HG02884 (cell line): ENCODE measurements around the gene IL21R.

Experiments
- ATAC-seq: cut with Tn5 transposase; IDR thresholded peaks from one replicate; pipeline ENCODE4 v1.9.1; 2021; ENCODE audit warnings: mild to moderate bottlenecking, moderate library complexity; ENCODE audit not compliant: unreplicated experiment

Gene IL21R

DNA sequence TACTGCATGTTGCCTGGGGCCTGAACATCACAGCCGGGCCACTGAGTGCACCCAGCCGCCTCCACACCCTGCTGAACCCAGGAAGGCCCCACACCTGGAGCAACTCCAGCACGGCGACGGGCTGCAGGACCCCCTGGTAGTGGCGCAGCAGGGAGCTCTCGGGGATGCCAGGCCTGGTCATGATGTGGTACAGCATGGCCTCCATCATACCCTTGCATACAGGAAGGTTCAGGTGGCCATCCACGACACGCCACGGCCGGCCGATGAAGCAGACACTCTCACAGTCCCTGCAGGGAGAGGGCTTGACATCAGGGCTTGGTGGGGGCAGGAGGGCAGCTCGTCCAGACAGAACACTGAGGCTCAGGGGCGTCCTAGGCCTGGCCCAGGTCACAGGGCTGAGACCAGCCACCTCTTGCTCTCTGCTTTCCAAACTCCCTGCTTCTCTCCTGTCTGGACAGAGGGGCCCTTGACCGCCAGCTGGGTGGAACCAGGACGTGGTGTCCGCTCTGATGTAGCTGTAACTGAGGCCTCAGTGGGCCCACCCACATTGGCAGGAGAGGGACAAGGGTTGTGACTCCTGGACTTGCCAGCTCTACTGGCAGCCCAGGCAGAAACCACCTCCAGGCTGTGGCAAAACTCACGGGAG, 60.3 kb downstream of the IL21R start:
- no peak for ATAC-seq

DNA sequence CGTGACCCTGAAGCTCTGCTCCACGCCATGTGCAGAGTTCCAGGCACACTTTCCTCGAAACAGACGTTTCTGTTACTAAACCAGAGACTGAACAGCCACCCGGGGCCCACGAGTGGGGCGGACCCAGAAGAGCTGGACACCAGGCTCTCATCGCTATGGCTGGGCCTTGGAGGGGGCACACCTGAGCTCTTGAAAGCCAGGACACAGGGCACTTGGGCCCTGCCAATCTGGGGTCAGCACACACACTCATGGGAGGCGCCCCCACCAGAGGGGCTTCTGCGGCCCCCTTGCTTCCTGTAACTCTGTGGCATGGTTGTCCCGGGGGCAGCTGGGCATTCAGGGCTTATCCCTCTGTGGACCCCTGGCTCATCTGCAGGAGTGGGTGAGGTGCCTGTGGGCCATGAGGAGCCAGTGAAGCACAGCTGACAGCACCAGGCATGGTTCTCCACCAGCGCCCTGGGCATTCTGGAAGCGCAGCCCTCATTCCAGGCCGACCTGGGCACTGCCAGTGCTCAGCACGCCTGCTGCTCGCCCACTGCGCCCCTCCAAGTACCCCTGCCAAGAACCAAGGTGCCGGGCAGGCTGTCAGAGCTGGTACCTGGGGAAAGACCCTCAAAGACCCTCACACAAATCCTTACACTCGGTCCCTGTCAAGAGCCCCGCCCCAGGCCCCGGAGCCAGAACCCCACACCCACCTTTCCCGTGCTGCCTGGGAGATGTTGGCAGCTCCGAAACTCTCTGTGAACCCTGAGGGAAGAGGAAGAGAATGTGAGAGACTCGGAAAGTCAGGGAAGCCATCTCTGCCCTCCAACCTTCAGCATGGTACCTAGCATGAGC, 61.1 kb downstream of the IL21R start:
- ATAC-seq, result no peak

DNA sequence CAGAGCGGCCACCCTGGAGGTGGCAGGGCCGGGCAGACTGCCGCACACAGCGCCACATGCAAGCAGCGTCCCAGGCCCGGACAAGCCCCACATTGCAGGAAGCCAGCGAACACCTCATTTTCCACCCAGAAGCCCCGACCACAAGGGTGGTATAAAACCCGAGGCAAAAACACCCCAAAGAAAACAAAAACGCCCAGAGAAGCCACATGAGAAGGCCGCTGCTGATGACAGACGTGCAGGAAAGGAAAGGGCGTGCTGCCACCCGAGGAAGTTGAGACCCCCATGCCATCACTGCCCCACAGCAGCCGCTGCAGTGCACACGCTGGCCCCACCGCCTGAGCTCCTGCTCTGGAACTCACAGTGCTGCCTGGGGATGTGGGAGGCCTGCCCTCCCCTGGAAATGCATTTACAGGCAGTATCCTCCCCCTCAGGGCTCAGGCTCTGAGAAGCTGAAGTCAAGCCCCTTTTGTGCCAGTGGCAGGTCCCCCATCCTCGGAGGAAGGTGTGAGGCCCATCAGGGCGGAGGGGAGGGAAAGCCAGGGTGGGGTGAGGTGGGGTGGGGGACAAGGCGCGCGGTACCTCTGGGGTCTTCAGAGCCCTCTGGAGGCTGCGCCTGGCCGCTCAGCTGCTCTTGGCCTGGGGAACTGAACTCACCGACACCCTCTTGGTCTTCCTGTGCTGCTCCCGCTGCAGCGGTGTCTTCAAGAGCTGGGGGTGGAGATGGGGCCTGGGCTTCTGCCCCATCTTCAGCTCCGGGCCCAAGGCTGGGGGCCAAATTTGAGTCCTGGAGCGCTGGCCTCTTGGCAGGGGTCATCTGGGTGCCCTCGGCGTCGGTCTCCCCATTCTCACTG, 62.0 kb downstream of the IL21R start:
- no peak for ATAC-seq

DNA sequence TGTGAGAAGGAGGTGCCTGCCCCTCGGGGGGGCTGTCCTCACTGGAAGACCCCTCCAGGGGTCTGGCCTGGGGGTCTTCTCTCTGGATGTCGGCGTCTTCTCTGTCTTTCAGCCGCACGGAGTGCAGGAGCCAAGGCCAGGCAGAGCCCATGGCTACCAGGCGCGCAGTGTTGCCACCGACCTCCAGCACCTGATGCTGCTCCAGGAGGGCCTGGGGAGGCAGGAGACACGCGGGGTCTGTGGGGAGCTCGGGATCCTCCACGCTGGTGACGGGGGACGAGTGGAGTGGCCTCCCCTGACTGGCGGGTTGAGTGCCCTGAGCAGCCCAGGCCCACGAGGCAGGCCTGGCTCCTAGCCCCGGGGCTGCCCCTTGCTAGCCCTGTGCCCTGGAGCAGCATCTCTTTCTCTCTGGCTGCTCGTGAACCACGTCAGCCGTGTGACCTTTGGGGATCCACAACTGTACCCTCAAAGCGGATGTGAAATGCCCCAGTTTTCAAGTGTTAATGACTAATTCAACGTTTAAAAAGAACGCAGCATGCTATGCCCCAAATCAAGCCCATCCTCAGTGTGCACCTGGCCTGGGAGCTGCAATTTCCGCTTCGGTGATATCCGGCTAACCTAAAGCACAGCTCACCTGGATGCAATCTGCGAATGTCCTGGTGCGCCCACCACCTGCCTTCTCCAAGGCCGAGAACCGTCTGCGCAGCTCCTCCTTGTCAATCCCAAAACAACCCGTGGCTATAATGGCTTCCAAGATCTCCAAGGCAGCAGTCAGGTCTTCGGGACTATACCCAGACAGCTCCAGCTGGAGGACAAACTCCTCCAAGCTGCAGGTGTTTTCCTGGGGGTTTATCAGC, 62.9 kb downstream of the IL21R start:
- no peak for ATAC-seq

DNA sequence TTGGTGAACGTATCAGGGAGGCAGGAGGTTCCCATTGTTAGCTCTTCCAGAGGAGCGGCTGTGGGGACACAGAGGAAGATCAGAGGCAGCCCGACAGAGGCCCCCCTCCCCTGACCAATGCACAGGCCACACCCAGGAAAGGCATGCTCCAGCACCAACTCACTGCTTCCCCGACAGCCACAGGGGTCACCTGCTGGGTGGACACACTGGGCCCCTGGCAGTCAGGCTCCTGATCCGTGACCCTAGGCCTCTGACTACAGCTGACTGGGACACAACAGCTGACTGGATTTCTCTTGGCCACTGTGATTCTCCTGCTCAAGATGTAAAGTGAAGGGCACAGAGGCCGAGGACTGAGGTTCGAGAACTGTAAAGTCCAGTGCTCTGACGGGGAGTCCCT, 63.5 kb downstream of the IL21R start:
- ATAC-seq, result no peak

DNA sequence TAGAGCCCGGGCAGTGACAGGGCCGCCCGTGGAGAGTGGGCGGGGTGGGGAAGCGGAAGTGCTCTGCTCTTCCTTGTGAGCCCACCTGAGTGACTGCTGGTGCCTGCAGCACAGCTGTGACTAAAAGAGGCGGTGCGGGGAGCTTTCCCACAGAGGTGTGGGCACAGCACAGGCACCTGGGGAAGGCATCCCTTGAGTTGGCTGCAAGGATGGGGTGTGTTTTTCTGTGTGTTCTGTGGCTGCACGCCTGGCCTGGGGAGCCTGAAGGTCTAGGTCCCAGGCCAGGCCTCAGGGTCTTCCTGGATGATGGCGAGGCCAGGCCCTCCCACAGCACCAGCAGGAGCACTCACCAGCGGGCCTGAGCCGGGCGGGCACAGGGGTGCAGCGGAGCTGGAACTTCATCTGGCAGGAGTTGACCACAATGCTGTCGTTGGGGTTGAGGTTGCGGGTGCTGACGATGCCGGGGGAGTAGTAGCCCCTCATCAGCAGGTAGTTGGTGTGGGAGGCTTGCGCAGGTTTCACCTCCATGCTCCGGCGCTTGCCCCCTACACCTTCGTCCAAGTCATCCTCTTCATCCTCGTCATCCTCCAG, 67.1 kb downstream of the IL21R start:
- ATAC-seq, result no peak

DNA sequence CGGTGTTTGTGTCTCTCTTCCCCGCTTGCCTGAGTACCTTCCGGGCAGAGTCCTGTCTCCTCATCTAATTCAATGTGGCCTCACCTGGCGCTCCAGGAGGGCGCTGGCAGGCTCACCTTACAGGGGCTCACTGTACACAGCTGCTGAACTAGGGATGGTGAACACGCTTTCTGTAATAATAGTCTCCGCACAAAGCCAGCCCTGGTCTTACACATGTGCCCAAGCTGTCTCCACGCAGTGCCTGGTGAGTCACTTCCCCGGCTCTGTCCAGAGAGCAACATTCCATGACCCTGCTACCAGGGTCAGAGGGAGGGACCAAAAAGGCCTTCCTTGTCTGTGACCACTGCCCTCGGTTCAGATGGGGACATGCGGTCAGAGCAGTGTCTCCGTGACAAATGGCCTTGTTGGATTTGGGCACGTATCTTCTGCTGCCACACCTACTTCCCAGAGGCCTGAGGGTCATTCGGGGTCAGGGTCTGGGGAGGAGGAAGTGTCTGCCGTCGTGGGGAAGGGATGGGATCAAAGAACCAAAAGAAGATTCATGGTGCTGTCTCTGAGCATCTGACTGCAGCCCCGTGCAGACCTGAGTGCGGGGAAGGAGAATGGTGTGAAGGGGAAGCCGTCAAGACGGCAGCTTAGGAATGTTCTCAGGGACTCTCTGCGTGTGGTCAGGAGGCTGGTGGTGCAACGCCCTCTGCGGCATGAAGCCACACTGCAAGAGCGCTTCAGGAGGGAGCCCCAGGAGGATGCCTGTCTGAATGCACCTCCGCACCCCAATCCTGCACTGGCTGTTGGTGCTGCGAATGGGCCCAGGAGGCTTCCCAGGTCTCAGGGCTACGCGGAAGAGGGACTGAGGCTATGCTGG, 68.8 kb downstream of the IL21R start:
- ATAC-seq, result no peak

DNA sequence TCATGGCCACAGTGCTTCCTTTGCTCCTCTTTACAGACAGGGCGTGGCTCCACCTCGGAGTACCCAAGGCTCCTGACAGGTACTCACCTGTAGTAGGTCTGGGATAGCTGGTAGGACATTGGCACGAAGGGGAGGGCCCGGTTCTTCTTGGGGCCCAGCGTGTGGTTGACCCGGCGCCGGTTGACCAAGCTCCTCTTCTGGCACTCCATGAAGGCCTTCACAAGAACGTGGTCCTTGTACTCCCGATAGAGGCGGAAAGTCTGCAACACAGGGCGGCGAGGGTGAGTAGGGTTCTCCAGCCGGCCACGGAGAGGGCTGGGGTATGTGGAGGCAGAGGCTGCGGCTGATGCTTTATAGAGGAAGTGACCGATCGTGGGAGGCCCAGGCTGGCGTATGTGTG, 69.7 kb downstream of the IL21R start:
- no peak for ATAC-seq

DNA sequence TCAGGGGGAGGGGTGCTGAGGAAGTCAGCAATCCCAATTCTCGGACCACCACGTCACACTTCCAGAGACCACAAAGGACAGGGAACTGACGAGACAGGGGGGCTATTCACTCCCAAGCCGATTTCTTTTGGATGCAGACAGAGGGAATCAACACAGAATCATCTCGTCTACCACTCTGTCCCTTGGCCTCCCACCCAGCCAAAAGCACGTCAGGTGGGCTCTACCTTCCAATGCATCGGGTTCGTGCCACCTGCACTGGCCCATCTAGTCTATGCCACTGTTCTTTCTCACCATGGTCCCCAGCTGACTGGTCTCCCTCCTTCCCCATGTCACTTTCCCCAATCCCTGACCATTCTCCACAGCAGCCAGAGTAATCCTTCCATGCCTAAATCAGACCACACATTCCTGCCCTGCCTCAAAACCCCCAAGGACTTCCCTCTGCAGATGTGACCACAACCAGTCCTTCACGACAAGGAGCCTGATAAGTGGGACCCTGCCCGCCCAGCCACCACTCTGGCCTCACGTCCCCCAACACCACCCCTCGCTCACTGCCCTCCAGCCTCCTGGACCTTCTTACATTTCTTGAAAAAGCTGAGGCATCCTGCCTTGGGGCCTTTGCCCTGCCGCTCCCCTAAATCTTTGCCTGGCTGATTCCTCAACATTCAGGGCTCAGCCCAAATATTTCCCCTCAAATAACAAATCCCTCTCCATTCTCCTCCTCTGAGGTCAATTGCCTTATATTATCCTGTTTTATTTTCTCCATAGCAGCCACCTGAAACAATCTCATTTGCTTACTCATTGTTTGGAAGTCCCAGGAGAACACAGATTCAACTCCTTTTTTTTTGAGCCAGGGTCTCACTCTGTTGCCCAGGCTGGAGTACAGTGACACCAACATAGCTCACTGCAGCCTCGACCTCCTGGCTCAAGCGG, 70.4 kb downstream of the IL21R start:
- no peak for ATAC-seq

DNA sequence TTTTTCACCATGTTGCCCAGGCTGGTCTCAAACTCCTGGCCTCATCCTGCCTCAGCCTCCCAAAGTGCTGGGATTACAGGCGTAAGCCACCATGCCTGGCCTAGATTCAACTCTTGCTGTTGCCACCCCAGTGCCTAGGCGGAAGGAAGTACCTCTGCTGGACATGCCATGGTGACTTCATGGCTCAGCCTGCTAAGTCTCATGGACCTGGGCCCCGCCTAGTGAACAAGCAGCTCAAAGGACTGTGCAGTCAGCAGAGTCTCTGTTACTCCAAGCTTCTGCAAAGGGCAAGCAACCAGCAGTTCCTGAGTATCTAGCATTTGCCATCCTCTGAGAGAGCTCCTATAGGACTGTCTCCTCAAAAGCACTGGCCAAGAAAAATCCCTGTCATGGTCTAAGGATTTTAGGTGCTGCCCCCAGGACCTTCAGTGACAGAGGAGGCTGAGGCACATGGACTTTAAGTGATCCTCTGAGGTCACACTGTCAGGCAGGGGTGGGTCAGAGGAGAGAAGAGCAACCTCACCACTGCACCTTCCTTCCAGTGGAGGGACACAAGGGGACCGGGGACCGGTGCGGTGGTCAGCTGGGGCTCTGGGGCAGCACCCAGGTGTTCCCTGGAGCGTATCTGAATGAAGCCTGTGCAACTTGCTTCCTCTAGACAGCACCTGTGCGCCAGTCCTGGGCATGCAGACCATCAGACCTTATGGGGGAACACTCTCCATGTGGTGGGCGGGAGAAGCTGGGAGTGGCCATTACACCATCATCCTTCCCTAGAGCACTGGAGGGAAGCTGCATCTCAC, 71.3 kb downstream of the IL21R start:
- ATAC-seq, result no peak

DNA sequence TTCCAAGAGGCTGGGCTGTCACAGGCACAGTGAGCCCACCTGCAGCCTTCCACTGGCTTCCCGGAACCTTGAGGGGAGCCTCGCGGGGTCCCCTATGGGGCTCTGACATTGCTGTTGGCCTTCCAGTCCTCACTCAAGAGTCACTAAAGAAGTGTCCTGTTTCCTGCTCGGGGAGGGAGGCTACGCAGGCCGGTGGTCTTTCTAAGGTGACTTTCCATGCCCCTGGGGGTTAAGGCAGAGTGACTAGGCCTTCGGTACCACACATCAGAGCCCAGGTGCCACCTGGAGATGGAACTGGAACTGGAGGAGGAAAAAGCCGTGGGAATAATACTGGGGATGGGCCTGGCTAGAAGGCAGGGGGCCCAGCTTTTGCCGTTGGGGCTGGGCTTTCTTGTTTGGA, 72.1 kb downstream of the IL21R start:
- no peak for ATAC-seq

DNA sequence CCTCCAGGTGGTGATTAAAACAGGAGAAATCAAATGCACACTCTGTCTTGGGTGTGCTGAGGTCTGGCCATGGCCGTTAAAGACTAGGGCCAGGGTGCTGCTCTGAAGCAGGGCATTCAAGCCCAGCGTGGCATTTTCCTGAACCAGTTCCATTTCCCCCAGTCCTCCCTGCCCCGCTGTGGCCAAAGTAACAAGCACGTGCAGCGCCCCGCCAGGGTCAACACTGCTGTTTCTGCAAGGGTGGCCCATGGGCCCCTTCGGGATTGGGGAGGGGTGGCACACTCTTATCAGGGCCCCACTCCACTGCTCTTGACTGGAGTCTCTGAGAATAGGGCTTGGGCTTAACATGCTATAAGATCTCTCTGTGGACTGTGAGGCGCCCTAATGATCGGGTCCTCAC, 72.9 kb downstream of the IL21R start:
- ATAC-seq, result no peak

DNA sequence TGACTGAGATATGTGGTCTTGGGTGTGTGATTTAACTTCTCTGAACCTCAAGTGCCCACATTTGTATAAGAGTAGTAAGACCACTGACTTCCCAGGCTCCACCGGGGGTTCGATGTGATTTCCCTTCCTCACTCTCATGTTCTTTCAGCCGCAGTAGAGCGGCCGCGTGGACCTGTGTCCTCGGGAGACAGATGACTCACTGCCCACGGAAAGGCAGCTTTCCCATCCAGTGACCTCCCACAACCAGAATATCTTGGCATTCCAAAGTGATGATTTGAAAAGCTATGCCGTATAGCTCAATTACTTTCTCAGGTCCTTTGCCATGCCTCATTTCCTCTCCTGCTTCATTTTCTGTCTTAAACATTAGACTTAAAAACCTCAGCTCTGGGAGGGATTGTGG, 73.6 kb downstream of the IL21R start:
- ATAC-seq, result no peak

DNA sequence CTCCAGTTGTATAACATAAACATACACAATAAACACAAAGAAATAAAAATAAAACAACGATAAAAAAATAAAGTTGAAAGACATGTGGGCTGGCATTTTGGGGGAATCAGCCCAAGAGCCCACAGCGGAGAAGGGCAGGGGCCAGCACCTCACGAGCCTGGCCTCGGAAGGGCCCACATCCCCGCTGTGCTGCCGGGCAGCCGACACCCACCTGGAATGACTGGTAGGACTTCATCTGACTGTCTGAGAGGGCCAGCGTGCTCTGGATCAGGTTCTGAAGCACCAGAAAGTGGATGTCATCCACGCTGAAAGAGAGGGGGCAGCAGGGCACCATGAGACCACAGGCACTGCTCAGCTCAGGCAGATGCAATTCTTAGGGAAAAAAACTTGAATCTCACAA, 74.3 kb downstream of the IL21R start:
- no peak for ATAC-seq

DNA sequence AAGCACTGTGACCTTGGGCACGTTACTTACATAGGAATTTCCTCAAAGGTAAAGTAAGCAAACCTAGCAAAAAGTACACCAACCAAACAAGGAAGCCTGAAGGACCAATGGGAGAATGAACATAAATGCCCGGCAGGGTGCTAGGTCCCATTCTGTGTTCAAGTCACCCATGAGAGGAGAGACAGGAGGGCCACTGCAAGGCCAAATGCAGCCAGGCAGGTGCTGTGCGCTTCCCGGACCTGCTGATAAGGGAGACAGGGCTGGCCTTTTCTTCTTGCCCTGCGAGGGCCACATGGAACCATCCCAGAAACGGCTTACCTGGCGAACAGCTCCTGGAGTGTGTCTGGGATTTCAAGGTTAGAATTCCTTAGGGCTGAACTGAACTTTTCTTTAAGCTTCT, 78.8 kb downstream of the IL21R start:
- ATAC-seq, result no peak

DNA sequence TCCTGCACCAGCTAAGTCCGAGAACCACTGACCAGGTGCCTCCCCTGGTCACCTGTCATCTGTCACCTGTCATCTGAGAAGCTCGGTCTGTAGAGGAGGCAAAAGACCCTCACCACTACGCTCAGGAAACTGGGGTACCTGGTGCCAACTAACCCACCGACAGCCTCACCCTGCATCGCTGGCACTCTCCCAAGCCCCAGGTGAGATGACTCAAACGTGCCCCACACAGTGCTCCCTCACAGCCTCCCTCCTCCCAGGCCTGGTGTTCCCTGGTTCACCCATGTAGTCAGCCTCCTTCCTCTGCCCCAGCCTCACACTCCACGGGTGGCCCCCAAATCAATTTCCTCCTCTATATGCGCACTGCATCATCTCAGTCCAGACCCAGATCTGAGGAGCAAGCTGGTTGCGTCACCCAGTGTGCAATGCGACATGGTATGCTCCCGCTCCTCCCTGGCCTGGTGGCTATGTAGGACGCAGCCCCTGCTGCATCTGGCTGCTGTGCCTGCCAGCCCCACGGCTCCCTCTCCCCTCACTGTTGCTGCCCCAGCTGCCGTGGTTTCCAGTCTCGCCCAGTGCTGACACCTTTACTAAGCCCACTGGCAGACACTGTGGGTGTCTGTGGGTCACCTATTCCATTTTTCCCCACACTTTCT, 79.4 kb downstream of the IL21R start:
- no peak for ATAC-seq
